ENCODE results near the gene SERBP1.
"Not testable (repeated sequence)": the region's sequence is repeated elsewhere in the genome, so short reads cannot be mapped to it uniquely, and the experiment has no call there.

Gene SERBP1

DNA sequence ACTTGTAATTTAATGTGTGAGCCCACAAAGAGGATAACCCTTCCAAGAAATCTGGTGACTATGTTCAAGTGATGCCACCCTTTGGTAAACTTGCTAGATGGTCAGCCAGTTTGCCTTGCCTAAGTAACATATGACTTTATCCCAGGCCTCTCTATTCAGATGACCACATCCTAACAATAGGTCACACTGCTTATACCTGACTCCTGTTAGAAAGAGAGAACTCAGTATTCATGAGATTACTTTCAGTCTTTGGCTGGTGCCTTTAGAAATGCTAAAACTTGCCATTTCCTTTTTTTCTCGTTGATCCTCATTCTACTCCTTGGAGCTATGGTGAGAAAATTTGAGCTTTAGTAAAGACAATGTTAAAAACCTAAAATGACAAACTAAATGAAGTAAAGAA, 28.5 kb upstream of the SERBP1 start:
- ATAC-seq (ENCODE audit: low read depth) = no peak
- H3K27ac Mint-ChIP-seq = no peak overlapping the region
- DNase-seq (ENCODE audit: low spot score in 2 of 2) = no peak
- H3K4me1 Mint-ChIP-seq = no peaks in the 10 kb centered on the region
- H3K27me3 Mint-ChIP-seq = no peaks in the 10 kb centered on the region
- H3K36me3 Mint-ChIP-seq = no peaks in the 10 kb centered on the region
- H3K9me3 Mint-ChIP-seq = no peaks in the 10 kb centered on the region
- H3K4me3 Mint-ChIP-seq = no peak overlapping the region

DNA sequence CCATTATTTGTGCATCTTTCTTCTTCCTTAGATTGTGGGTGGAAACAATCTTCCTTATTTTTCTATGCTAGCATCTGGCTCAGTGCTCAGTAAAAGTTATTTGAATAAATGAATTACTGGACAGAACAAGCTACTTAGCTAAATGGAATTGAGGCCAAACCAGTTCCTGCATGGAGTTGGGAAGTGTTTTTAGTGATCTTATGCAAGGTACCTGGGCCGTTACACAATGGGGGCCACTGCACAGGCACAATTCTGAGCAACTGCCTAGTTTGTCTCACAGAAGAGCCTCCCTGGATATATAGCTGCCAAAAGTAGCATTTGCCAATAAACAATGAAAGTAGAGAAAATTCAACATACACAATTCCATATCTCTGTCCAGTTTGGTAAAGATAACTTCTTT, 27.0 kb upstream of the SERBP1 start:
- Mint-ChIP-seq H3K4me3 (no peak overlapping the region), H3K36me3 (no peaks in the 10 kb centered on the region), H3K27ac (no peak overlapping the region), H3K9me3 (no peaks in the 10 kb centered on the region), H3K27me3 (no peaks in the 10 kb centered on the region), H3K4me1 (no peaks in the 10 kb centered on the region)
- no peak for DNase-seq (ENCODE audit: low spot score in 2 of 2)
- ATAC-seq (ENCODE audit: low read depth) = no peak

DNA sequence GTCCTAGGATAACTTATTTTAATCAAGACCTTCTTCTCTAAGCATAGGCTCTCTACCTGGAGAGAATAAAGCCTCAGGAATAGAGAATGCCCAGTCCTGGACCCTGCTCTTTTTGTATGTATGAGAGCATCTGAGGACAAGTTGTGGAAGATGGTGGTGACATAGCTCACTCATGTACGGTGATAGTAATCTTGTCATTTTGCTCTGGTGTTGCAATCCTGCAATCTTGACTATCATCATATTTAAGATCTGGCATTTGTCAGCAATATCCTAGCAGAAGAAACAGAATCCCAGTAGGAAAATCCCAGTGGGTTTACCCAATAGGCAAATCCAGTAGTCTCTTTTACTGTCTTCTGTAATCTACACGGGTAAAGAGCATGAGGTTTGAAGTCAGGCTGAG, 21.6 kb upstream of the SERBP1 start:
- Mint-ChIP-seq H3K27ac (no peak overlapping the region), H3K36me3 (no peaks in the 10 kb centered on the region), H3K27me3 (peaks cover 4% of the 10 kb centered on the region), H3K4me3 (no peak overlapping the region), H3K9me3 (no peaks in the 10 kb centered on the region), H3K4me1 (peaks cover under 1% of the 10 kb centered on the region)
- no peak for ATAC-seq (ENCODE audit: low read depth)
- DNase-seq (ENCODE audit: low spot score in 2 of 2) = no peak

DNA sequence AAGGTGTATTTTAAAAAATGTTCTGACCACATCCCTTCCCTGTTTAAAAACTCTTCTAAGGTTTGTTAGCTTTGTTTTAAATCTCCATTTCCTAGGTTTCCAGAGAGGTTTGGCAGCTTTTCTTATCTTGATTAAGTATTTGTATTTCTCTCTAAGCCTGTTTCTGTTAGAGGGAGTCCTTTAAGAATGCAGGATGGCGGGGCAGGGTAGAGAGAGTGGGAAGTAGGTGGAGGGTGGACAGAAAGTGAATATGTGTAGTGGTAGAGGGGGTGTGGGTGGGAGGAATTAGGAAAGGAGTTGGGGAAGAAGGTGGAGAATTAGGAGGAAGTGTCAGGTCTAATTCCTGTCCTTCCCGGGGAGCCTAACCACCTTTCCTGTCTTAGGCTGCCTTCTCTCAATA, 21.2 kb upstream of the SERBP1 start:
- Mint-ChIP-seq H3K27me3 (peaks cover 4% of the 10 kb centered on the region), H3K4me1 (peaks cover 5% of the 10 kb centered on the region), H3K9me3 (no peaks in the 10 kb centered on the region), H3K4me3 (no peak overlapping the region), H3K36me3 (no peaks in the 10 kb centered on the region), H3K27ac (no peak overlapping the region)
- DNase-seq (ENCODE audit: low spot score in 2 of 2) (no peak), ATAC-seq (ENCODE audit: low read depth) (no peak)

DNA sequence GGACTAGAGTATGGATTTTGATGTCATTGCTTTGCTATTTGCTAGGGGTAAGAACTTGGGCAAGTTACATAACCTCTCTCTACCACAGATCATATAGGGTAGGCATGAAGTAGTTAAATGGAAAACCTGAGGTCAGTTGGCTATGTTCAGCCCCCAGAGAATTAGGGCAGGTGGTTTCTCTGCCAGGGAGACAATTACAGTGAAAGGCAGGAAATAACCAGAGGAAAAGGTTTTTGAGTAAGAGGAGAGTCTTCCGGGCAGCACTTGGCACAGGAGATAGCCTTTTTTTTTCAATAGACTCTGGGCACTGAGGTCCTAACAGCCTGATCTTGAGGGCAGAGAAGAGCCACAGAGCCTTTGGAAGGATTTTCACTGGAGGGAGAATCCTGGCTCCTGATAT, 16.7 kb upstream of the SERBP1 start:
- no peaks in the 10 kb centered on the region for H3K36me3 Mint-ChIP-seq
- H3K9me3 Mint-ChIP-seq = no peaks in the 10 kb centered on the region
- ATAC-seq (ENCODE audit: low read depth) (no peak), DNase-seq (ENCODE audit: low spot score in 2 of 2) (no peak)
- peak overlapping the region; percentile 49 for H3K27ac Mint-ChIP-seq
- H3K27me3 Mint-ChIP-seq = peaks cover 3% of the 10 kb centered on the region
- H3K4me3 Mint-ChIP-seq = no peak overlapping the region
- peaks cover 9% of the 10 kb centered on the region for H3K4me1 Mint-ChIP-seq

DNA sequence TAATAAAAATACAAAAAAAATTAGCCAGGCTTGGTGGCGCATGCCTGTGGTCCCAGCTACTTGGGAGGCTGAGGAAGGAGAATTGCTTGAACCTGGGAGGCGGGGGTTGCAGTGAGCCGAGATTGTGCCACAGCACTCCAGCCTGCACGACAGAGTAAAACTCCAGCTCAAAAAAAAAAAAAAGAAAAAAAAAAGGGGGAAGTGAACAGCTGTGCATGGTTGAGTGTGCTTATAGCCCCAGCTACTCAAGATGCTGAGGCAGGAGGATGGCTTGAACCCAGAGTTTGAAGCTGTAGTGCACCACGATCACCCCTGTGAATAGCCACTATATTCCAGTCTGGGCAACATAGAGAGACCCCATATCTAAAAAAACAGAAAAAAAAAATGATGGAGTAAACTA, 15.8 kb upstream of the SERBP1 start:
- not testable (repeated sequence) for H3K9me3 Mint-ChIP-seq; H3K27ac Mint-ChIP-seq; H3K36me3 Mint-ChIP-seq; DNase-seq (ENCODE audit: low spot score in 2 of 2); H3K4me3 Mint-ChIP-seq; H3K27me3 Mint-ChIP-seq; H3K4me1 Mint-ChIP-seq
- ATAC-seq (ENCODE audit: low read depth) = peak; percentile 75

DNA sequence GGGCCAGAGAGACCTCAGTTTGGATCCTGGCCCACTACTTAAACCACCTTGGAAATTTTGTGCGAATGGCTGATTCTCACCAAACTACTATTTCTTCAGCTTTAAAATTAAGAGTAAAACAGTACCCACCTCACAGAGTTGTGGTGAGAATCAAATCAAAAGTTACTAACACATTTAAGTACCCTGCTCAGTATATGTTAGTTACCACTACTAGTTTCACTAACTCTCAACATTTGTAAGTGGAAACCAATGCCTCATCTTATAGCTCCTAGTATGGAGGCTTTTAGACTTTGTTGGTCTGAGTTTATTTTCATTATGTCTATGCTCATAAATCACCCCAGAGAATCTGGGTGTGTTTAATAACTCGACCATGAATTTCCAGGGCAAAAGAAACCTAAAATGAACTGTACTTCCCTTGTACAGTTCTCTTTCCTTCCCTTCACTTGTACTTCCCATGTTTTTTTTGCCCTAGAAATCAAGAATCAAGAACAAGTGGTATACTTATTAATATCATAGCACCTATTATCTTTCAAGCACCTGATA, 11.6 kb upstream of the SERBP1 start:
- ATAC-seq (ENCODE audit: low read depth) = no peak
- Mint-ChIP-seq H3K27me3 (no peaks in the 10 kb centered on the region), H3K36me3 (no peaks in the 10 kb centered on the region), H3K9me3 (no peaks in the 10 kb centered on the region), H3K4me3 (no peak overlapping the region), H3K4me1 (peaks cover 8% of the 10 kb centered on the region), H3K27ac (no peak overlapping the region)
- DNase-seq (ENCODE audit: low spot score in 2 of 2) = no peak

DNA sequence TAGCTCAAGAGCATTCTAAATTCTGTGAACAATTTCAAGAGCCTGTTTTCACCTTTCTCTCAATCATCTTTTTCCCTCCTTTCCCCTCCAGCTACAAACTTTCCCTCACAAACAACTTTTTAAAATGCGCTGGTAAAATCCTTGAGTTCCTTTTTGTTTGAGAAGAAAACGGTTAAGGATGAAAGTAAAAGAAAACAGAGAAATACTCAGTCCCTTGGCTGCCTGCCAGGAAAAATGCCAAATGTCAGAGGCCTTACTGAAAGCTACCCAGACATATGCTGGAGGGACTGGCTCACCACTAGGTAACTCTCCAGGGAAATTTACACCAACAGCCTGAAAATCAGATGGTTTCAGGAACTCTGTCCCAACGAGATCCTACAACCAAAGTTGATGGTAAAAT, 11.0 kb upstream of the SERBP1 start:
- Mint-ChIP-seq H3K4me3 (no peak overlapping the region), H3K27me3 (no peaks in the 10 kb centered on the region), H3K27ac (no peak overlapping the region), H3K36me3 (no peaks in the 10 kb centered on the region), H3K9me3 (no peaks in the 10 kb centered on the region), H3K4me1 (peaks cover 1% of the 10 kb centered on the region)
- ATAC-seq (ENCODE audit: low read depth) = no peak
- no peak for DNase-seq (ENCODE audit: low spot score in 2 of 2)

DNA sequence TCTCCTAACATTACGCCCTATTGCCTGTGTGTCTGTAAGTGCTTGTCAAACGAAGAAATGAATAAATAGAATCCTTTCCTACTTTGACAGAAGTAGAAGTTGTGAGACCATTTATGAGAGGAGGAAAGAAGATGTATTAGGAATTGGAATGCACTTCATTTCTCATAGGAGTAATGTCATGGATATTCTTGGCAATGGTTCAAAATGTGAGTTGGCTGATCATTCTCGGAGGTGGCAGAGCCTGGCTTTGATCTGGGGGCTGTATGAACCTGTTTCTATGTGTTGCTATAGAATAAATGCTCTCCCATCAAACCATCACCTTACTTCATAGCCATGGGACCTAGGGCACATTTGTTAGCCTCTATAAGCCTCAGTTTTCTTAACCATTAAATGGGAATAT, 10.1 kb upstream of the SERBP1 start:
- no peaks in the 10 kb centered on the region for H3K4me1 Mint-ChIP-seq
- no peaks in the 10 kb centered on the region for H3K27me3 Mint-ChIP-seq
- H3K4me3 Mint-ChIP-seq = no peak overlapping the region
- no peak for ATAC-seq (ENCODE audit: low read depth)
- no peaks in the 10 kb centered on the region for H3K9me3 Mint-ChIP-seq
- no peak for DNase-seq (ENCODE audit: low spot score in 2 of 2)
- H3K36me3 Mint-ChIP-seq = no peaks in the 10 kb centered on the region
- H3K27ac Mint-ChIP-seq = no peak overlapping the region

DNA sequence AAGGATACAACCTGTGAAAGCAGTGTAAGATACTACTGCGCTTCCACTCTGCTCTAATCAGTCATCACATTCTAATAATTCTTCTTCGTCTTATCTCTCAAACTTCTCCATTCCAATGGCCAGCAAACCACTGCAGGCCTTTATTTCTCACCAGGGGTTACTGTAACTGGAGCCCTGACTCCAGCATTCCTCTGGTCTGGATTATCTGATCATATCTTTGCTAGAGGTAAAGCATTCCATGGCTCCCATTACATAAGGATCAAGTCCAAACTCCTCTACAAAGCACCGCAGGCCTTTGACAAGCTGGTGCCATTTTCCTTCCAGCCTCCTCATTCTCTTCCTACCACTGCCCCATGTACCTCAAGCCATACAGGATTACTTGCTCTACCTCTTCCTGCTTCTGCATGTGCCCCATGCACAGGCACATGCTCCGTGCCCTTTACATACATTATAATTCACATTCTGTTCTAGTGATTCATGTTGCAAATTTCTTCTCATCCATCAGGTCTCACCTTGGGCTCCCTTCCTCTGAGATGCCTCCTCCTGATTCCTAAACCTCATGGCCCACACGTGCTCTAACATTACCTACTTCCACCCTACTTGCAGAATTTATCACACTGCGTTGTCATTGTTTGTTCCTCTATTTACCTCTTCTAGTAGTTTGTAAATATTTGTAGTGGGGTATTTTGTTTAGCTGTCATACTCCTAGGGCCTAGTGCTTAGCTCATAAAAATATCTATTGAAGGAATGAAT, 9.3 kb upstream of the SERBP1 start:
- no peaks in the 10 kb centered on the region for H3K9me3 Mint-ChIP-seq
- H3K27me3 Mint-ChIP-seq = no peaks in the 10 kb centered on the region
- H3K27ac Mint-ChIP-seq = no peak overlapping the region
- ATAC-seq (ENCODE audit: low read depth) = no peak
- no peaks in the 10 kb centered on the region for H3K36me3 Mint-ChIP-seq
- H3K4me1 Mint-ChIP-seq = no peaks in the 10 kb centered on the region
- no peak for DNase-seq (ENCODE audit: low spot score in 2 of 2)
- H3K4me3 Mint-ChIP-seq = no peak overlapping the region

DNA sequence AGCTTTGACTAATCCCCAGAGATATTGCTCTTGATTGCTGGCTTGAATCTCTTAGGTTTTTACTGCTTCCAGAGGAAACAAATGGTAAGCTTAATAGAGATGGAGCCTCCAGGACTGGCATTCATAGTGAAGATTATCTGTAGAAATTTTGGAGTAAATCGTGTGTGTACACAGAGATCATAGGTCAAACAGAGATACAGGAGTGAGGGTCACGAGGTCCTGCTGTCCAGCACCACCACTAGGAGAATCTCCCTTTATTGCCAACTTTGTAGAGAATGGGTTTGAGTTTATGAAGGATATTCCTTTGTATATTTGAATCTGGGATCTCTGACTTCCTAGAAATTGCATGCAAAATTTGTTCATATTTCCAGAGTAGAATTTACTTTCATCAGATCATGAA, 7.8 kb upstream of the SERBP1 start:
- H3K27ac Mint-ChIP-seq = no peak overlapping the region

DNA sequence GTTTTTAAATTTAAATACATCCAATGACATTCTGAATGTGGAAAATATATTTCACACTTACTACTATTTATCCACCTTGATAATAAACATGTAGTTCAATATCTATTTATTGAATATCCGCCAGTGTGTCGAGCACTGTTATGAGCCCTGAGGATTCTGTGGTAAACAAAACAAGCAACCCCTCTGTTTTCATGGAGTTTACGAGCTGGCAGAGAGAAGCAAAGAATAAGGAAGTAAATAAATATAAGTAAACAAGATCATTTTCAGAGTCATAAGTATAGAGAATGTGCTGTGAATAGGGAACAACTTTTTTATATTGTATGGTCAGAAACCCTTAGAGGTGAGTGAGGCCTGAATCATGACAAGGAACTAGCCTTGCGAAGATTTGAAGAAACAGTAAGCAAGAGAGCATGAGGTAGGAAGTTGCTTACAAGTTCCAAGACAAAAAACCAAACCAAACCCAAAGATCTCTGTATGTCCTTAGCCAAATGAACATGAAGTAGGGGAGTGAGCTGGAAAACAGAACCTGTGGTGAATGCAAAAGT, 6.4 kb upstream of the SERBP1 start:
- H3K27ac Mint-ChIP-seq = no peak overlapping the region
- no peaks in the 10 kb centered on the region for H3K27me3 Mint-ChIP-seq
- ATAC-seq (ENCODE audit: low read depth) = no peak

More for the DNA sequence above, 7.8 kb upstream of the SERBP1 start:
- H3K36me3 Mint-ChIP-seq = no peaks in the 10 kb centered on the region
- H3K4me3 Mint-ChIP-seq = no peak overlapping the region
- DNase-seq (ENCODE audit: low spot score in 2 of 2) = no peak
- no peak for ATAC-seq (ENCODE audit: low read depth)
- H3K9me3 Mint-ChIP-seq = no peaks in the 10 kb centered on the region
- H3K4me1 Mint-ChIP-seq = peaks cover 8% of the 10 kb centered on the region
- no peaks in the 10 kb centered on the region for H3K27me3 Mint-ChIP-seq

DNA sequence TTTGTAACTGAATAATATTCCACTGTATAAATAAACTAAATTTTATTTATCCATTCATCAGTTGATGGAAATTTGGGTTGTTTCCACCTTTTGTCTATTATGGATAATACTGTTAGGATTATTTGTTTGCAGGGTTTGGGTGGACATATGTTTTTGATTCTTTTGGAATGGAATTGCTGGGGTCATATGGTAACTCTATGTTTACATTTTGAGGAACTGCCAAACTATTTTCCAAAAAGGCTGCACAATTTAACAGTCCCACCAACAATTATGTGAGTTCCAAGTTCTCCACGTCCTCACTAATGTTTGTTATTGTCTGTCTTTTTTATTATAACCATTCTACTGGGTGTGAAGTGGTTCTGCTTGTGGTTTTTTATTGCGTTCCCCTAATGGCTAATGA, 4.3 kb upstream of the SERBP1 start:
- Mint-ChIP-seq H3K27ac (no peak overlapping the region), H3K27me3 (no peaks in the 10 kb centered on the region), H3K4me1 (peaks cover 16% of the 10 kb centered on the region), H3K4me3 (no peak overlapping the region), H3K36me3 (peaks cover 2% of the 10 kb centered on the region), H3K9me3 (no peaks in the 10 kb centered on the region)
- ATAC-seq (ENCODE audit: low read depth) = no peak
- no peak for DNase-seq (ENCODE audit: low spot score in 2 of 2)

More for the DNA sequence above, 6.4 kb upstream of the SERBP1 start:
- DNase-seq (ENCODE audit: low spot score in 2 of 2) = no peak
- Mint-ChIP-seq H3K4me3 (no peak overlapping the region), H3K36me3 (no peaks in the 10 kb centered on the region), H3K4me1 (peaks cover 13% of the 10 kb centered on the region), H3K9me3 (no peaks in the 10 kb centered on the region)

DNA sequence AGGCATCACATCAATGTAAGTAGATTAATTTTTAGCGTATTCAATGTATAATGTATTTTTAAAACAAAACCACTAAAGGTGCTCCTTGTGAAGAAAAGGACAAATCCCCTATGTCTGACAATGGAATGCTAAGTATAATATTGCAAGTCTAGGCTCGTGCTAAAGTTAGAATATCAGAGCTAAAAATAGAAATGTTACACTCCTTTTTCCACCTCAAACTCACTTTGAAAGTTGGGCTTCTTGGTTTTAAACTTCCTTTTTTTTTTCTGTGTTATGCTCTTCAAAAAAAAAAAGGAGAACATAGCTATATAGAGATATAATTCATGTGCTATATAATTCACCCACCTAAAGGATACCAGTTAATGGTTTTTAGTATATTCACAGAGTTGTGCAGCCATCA, 3.6 kb upstream of the SERBP1 start:
- no peak for DNase-seq (ENCODE audit: low spot score in 2 of 2)
- H3K9me3 Mint-ChIP-seq = no peaks in the 10 kb centered on the region
- no peak for ATAC-seq (ENCODE audit: low read depth)
- peaks cover 19% of the 10 kb centered on the region for H3K4me1 Mint-ChIP-seq
- H3K4me3 Mint-ChIP-seq = no peak overlapping the region
- H3K36me3 Mint-ChIP-seq = peaks cover 5% of the 10 kb centered on the region
- H3K27me3 Mint-ChIP-seq = no peaks in the 10 kb centered on the region
- no peak overlapping the region for H3K27ac Mint-ChIP-seq

DNA sequence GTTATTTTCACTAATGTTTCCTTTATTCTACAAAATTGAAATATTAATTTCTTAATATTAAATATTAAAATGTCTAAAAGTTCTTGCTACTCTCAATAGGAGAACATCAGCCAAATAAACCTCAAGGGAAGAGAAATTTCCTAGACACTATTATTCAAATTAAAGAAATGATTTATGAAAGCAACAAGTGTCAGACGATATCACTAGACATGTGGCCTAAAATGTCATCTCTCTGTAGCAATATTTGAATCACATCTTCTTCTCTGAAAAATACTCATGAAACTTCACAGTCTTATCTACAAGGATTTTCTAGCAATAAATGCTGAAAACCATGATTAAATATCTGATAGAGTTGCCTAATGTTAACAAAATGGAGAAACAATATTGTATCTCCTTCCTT, 2.5 kb upstream of the SERBP1 start:
- H3K4me1 Mint-ChIP-seq = peaks cover 25% of the 10 kb centered on the region
- ATAC-seq (ENCODE audit: low read depth) = no peak
- H3K9me3 Mint-ChIP-seq = no peaks in the 10 kb centered on the region
- no peak overlapping the region for H3K27ac Mint-ChIP-seq
- DNase-seq (ENCODE audit: low spot score in 2 of 2) = no peak
- H3K36me3 Mint-ChIP-seq = peaks cover 6% of the 10 kb centered on the region
- no peak overlapping the region for H3K4me3 Mint-ChIP-seq
- no peaks in the 10 kb centered on the region for H3K27me3 Mint-ChIP-seq

Data from memory B cell (primary cell).